ENCODE results near the gene KIAA1217.

Gene KIAA1217

DNA sequence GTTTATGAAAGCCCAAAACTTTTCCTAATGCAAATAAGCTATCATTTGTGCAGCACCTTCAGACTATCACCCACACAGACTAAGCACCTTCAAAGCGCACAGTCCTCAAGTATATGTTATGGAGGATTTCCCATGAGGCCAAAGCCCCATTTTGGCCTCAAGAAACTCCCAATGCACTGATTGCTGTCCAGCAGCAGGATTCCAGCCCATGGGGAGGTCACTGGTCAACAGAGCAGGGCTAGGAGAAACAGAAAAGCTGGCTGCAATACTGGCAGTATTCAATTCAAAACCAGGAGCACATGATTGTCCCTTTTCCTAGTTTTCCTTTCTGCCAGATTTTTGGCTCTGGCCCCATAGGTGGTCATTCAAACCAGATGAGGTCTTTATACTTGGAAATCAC, 24.5 kb upstream of the KIAA1217 start:
- Histone ChIP-seq H3K27ac (ENCODE audit: low read length) (no peak overlapping the region), H3K9ac (ENCODE audit: low read depth, low read length) (no peak overlapping the region), H3K27me3 (ENCODE audit: insufficient read depth, low read length) (no peaks in the 10 kb centered on the region), H3K9me3 (ENCODE audit: insufficient read depth, low read depth, low read length) (no peaks in the 10 kb centered on the region), H3K4me1 (ENCODE audit: insufficient read depth, low read length) (no peaks in the 10 kb centered on the region), H3K4me3 (ENCODE audit: low read length) (no peak overlapping the region), H3K36me3 (ENCODE audit: insufficient read depth, low read depth, low read length) (no peaks in the 10 kb centered on the region)

DNA sequence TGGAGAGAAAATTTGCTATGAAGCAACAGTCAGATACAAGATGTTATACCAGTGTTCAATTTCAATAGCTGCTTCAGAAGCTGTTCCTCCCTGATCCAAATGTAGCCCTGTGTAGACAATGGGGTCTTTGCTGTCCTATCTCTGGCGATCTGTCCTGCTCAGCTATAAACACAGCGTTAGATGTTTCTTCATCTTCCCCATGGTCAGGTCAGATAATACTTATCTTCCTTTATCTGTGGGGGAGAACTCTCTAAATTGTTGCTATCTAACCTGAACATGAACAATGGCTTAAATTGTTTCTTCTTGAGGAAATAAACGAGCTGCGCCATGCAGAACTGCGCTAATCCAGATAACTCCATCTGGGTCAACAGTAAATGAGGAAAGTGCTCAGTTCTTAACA, 15.6 kb upstream of the KIAA1217 start:
- H3K36me3 ChIP-seq (ENCODE audit: insufficient read depth, low read depth, low read length), result no peaks in the 10 kb centered on the region
- no peak overlapping the region for H3K27ac ChIP-seq (ENCODE audit: low read length)
- no peak overlapping the region for H3K9ac ChIP-seq (ENCODE audit: low read depth, low read length)
- H3K9me3 ChIP-seq (ENCODE audit: insufficient read depth, low read depth, low read length), result no peaks in the 10 kb centered on the region
- no peaks in the 10 kb centered on the region for H3K27me3 ChIP-seq (ENCODE audit: insufficient read depth, low read length)
- H3K4me3 ChIP-seq (ENCODE audit: low read length), result no peak overlapping the region
- H3K4me1 ChIP-seq (ENCODE audit: insufficient read depth, low read length), result no peaks in the 10 kb centered on the region

DNA sequence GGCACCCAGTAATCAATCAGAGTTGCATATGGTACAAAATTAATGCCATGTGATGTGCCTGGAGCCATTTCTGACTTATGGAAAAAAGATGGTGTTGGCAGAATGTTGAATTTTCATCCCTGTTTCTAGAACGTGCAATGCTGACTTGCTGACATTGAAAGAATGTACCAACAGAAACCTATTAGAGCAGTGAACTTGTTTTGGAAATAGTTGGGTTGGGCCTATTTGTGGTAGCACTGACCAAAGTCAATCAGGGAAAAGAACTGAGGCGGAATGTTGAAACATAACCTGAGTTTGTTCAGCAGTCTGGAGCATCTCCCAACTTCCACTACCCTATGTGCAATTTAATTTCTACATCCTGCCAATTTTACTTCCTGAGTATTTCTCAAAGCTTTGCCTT, 11.7 kb upstream of the KIAA1217 start:
- Histone ChIP-seq H3K4me3 (ENCODE audit: low read length) (no peak overlapping the region), H3K27ac (ENCODE audit: low read length) (no peak overlapping the region), H3K27me3 (ENCODE audit: insufficient read depth, low read length) (no peaks in the 10 kb centered on the region), H3K4me1 (ENCODE audit: insufficient read depth, low read length) (peaks cover 4% of the 10 kb centered on the region; the same call in 1 of the 2 replicates), H3K9ac (ENCODE audit: low read depth, low read length) (no peak overlapping the region), H3K36me3 (ENCODE audit: insufficient read depth, low read depth, low read length) (no peaks in the 10 kb centered on the region), H3K9me3 (ENCODE audit: insufficient read depth, low read depth, low read length) (no peaks in the 10 kb centered on the region)

DNA sequence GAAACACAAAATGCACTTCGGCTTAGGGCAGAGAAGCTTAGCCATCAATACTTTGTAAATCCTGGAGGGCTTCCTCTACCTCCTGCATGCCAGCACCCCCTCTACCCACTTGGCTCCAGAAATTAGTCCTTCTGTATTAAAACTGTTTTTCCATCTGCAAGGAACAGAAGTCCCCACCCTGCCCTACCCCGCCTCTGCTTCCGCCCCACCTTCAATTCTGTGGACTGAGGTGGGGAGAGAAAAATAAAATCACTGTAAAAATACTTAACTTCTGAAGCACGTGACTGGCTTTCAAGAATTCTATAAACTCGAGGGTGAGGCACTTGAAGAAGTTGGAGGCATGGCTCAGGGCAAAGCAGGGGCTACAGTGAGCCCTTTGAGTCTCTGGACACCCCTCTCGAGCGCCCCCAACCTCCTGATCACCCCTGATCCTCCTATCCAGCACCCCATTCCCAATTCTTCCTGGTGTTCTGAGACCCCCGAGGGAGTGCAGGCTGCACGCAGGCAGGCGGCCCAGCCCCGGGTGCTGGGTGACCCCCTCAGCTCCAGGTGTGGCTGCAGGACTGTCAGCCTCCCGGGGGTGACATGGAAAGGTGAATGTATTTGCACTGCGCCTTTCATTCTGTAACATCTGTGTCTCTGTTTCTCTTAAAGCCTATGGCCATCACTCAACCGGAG, 7.3 kb upstream of the KIAA1217 start:
- no peak overlapping the region for H3K27ac ChIP-seq (ENCODE audit: low read length)
- no peaks in the 10 kb centered on the region for H3K36me3 ChIP-seq (ENCODE audit: insufficient read depth, low read depth, low read length)
- no peak overlapping the region for H3K9ac ChIP-seq (ENCODE audit: low read depth, low read length)
- H3K4me1 ChIP-seq (ENCODE audit: insufficient read depth, low read length), result peaks cover 10% of the 10 kb centered on the region; the same call in 1 of the 2 replicates
- H3K9me3 ChIP-seq (ENCODE audit: insufficient read depth, low read depth, low read length), result no peaks in the 10 kb centered on the region
- H3K27me3 ChIP-seq (ENCODE audit: insufficient read depth, low read length), result no peaks in the 10 kb centered on the region
- peak overlapping the region; percentile 33; the same call in 1 of the 2 replicates for H3K4me3 ChIP-seq (ENCODE audit: low read length)

DNA sequence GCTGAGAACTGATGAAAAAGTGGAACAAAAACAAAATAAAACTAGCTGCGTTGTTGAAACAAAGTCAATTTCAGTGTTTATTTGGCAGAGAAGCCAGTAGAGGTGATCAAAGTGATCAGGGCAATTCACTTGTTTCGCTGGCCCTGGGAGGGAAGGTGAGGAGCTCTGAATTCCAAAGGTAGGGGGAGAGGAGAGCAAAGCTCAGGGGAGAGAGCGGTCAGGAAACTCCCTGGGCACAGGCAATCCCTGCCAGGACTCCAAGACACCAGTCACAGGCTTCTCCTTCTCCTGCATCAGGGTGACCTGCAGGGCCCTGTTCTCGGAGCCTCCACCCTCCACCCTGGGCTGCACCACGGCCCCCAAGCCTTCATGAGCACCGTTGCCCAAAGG, 6.8 kb upstream of the KIAA1217 start:
- H3K27me3 ChIP-seq (ENCODE audit: insufficient read depth, low read length), result no peaks in the 10 kb centered on the region
- H3K4me1 ChIP-seq (ENCODE audit: insufficient read depth, low read length), result peaks cover 15% of the 10 kb centered on the region
- H3K27ac ChIP-seq (ENCODE audit: low read length), result no peak overlapping the region
- H3K9ac ChIP-seq (ENCODE audit: low read depth, low read length), result no peak overlapping the region
- peak overlapping the region; percentile 33; the same call in 1 of the 2 replicates for H3K4me3 ChIP-seq (ENCODE audit: low read length)
- no peaks in the 10 kb centered on the region for H3K9me3 ChIP-seq (ENCODE audit: insufficient read depth, low read depth, low read length)
- H3K36me3 ChIP-seq (ENCODE audit: insufficient read depth, low read depth, low read length), result no peaks in the 10 kb centered on the region

DNA sequence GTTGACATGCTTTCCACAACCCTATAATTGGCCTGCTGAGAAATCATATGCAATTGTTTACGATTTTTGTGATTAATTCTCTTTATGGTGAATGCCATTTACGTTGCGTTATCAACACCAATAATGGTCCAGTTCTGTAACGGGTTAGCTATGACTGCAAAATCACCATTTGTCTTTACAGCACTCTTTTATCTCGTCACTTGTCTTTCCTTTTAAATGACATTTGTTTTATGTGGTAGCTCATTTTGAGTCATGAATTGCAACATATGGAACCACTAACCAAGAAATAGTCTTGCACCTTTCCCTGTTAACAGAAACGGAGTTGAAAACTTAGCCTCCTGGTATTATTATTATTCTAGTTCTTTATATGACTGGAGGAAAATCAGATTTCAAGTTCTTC, 3.1 kb upstream of the KIAA1217 start:
- Histone ChIP-seq H3K27me3 (ENCODE audit: insufficient read depth, low read length) (no peaks in the 10 kb centered on the region), H3K9me3 (ENCODE audit: insufficient read depth, low read depth, low read length) (no peaks in the 10 kb centered on the region), H3K27ac (ENCODE audit: low read length) (no peak overlapping the region), H3K36me3 (ENCODE audit: insufficient read depth, low read depth, low read length) (no peaks in the 10 kb centered on the region), H3K4me3 (ENCODE audit: low read length) (no peak overlapping the region), H3K4me1 (ENCODE audit: insufficient read depth, low read length) (peaks cover 29% of the 10 kb centered on the region), H3K9ac (ENCODE audit: low read depth, low read length) (no peak overlapping the region)

DNA sequence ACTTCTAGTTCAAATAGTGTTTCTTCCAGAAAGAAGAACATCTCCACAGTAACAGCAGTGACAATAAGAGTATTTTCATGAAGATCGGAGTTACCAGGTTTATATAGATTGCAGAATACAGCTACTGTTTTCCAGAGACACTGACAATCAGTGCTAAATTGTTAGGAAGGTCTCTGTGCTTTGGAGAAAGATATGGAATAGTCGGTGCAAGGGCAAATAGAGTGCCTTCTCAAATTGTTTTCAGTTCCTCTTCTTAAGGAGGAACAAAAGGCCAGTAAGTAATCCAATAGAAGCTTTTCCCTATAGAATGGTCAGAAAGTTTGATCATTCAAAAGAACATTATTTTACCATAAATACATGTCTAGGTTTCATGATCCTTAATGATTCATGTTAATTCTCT, 2.6 kb upstream of the KIAA1217 start:
- no peak overlapping the region for H3K27ac ChIP-seq (ENCODE audit: low read length)
- no peaks in the 10 kb centered on the region for H3K36me3 ChIP-seq (ENCODE audit: insufficient read depth, low read depth, low read length)
- H3K27me3 ChIP-seq (ENCODE audit: insufficient read depth, low read length), result no peaks in the 10 kb centered on the region
- no peaks in the 10 kb centered on the region for H3K9me3 ChIP-seq (ENCODE audit: insufficient read depth, low read depth, low read length)
- H3K4me1 ChIP-seq (ENCODE audit: insufficient read depth, low read length), result peaks cover 29% of the 10 kb centered on the region
- no peak overlapping the region for H3K9ac ChIP-seq (ENCODE audit: low read depth, low read length)
- no peak overlapping the region for H3K4me3 ChIP-seq (ENCODE audit: low read length)

DNA sequence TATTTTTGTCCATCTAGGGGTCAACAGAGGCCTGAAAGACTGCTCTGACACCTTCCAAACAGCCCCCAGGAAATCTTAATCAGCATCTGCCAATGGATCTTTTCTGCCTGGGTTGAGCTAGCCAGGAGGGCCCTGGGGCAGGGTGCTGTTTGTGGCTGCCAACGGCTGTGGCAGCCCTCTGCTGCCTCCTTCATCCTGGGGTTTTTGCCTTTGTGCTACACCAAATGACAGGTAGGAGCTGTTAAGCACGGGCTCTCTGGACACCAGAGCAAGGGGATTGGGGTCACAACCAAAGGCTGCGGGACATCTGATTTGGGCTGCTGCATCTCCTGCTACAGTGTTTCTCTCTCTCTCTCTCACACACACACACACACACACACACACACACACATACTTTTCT, 2.0 kb upstream of the KIAA1217 start:
- H3K4me1 ChIP-seq (ENCODE audit: insufficient read depth, low read length), result peaks cover 27% of the 10 kb centered on the region
- no peak overlapping the region for H3K27ac ChIP-seq (ENCODE audit: low read length)
- H3K36me3 ChIP-seq (ENCODE audit: insufficient read depth, low read depth, low read length), result no peaks in the 10 kb centered on the region
- H3K4me3 ChIP-seq (ENCODE audit: low read length), result no peak overlapping the region
- no peaks in the 10 kb centered on the region; the same call in 1 of the 2 replicates for H3K9me3 ChIP-seq (ENCODE audit: insufficient read depth, low read depth, low read length)
- no peaks in the 10 kb centered on the region for H3K27me3 ChIP-seq (ENCODE audit: insufficient read depth, low read length)
- peak overlapping the region; percentile 87; the same call in 1 of the 2 replicates for H3K9ac ChIP-seq (ENCODE audit: low read depth, low read length)

DNA sequence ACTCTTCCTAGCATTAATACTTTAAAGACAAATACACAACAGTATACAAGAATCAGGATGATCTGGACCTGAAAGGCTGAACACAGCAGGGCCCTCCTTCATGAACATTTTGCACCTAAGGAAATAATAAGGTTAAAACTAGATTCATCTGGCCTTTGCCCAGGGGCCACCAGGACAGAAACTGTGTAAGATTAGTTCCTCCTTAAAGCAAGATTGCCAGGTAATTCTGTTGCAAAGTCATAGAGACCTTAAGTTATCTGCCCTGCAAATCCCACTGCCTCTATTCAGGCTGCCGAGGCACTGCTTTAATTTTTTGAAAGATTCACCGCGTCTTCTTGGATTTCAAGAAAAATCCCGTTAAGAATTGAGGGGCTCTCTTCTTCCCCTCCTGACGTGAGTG, 1.6 kb upstream of the KIAA1217 start:
- Histone ChIP-seq H3K27me3 (ENCODE audit: insufficient read depth, low read length) (no peaks in the 10 kb centered on the region), H3K27ac (ENCODE audit: low read length) (no peak overlapping the region), H3K9me3 (ENCODE audit: insufficient read depth, low read depth, low read length) (no peaks in the 10 kb centered on the region; the same call in 1 of the 2 replicates), H3K36me3 (ENCODE audit: insufficient read depth, low read depth, low read length) (no peaks in the 10 kb centered on the region), H3K9ac (ENCODE audit: low read depth, low read length) (peak overlapping the region; percentile 87; the same call in 1 of the 2 replicates), H3K4me3 (ENCODE audit: low read length) (no peak overlapping the region), H3K4me1 (ENCODE audit: insufficient read depth, low read length) (peaks cover 25% of the 10 kb centered on the region)

DNA sequence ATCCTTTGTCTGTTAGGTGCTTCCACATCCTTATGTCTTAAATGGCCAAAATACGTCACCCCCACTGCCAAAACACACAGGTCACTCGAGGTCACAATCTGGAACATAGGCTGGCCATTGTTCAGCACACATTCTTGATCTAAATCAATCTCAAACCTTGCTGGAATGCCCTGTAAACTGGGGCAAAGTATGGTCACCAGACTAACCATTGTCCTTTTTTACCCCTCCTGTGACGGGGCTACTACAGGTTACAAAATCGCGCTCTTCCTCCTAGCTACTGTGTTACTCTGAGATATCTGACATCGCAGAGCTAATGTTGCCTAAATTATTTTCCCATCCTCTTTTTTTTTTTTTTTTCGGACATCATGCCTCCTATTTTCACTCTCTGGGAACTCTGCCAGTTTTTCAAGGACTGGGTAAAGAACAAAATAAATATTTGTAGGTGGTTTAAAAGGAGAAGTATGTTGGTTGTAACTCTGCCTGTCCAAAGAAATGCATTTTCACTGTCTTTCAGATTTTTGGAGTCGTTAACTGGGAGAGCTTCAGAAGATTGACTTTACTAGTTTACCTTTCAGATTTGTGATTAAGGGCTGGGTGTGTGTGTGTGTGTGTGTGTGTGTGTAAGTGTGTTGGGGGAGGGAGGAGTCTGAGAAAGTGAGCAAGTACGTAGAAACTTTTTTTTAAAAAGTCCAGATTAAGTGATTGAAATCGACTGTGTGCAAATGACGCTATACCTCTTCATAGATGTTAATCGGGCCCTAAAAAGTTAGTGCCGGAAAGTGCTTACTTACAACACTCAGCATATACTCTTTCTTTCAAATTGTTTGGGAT, 942 bp upstream of the KIAA1217 start:
- Histone ChIP-seq H3K9ac (ENCODE audit: low read depth, low read length) (peak overlapping the region; percentile 87; the same call in 1 of the 2 replicates), H3K9me3 (ENCODE audit: insufficient read depth, low read depth, low read length) (no peaks in the 10 kb centered on the region; the same call in 1 of the 2 replicates), H3K27ac (ENCODE audit: low read length) (no peak overlapping the region), H3K36me3 (ENCODE audit: insufficient read depth, low read depth, low read length) (no peaks in the 10 kb centered on the region), H3K27me3 (ENCODE audit: insufficient read depth, low read length) (no peaks in the 10 kb centered on the region), H3K4me1 (ENCODE audit: insufficient read depth, low read length) (peaks cover 31% of the 10 kb centered on the region), H3K4me3 (ENCODE audit: low read length) (peak overlapping the region; percentile 77)

DNA sequence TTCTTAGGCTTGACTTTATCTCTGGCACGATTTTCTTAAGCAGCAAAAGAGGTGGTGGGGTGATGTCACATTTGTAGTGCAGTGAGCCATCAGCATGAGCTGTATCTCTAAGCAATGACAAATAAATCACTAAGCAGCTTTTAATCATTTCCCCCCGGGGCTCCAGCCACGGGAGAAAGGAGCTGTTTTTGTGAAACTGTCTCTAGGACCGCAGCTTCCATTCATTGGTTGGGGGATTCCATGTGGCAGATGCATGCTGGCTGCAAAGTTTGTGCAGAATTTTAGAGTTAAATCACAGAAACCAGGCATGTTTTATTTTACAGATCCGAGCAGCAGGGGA, 464 bp downstream of the KIAA1217 start:
- no peaks in the 10 kb centered on the region for H3K27me3 ChIP-seq (ENCODE audit: insufficient read depth, low read length)
- peak overlapping the region; percentile 87; the same call in 1 of the 2 replicates for H3K9ac ChIP-seq (ENCODE audit: low read depth, low read length)
- H3K9me3 ChIP-seq (ENCODE audit: insufficient read depth, low read depth, low read length), result no peaks in the 10 kb centered on the region; the same call in 1 of the 2 replicates
- H3K4me1 ChIP-seq (ENCODE audit: insufficient read depth, low read length), result peaks cover 40% of the 10 kb centered on the region
- H3K27ac ChIP-seq (ENCODE audit: low read length), result no peak overlapping the region
- no peaks in the 10 kb centered on the region for H3K36me3 ChIP-seq (ENCODE audit: insufficient read depth, low read depth, low read length)
- H3K4me3 ChIP-seq (ENCODE audit: low read length), result peak overlapping the region; percentile 77

All from iPS-20b (cell line).